ENCODE data around the gene SARDH.

The SARDH gene

DNA sequence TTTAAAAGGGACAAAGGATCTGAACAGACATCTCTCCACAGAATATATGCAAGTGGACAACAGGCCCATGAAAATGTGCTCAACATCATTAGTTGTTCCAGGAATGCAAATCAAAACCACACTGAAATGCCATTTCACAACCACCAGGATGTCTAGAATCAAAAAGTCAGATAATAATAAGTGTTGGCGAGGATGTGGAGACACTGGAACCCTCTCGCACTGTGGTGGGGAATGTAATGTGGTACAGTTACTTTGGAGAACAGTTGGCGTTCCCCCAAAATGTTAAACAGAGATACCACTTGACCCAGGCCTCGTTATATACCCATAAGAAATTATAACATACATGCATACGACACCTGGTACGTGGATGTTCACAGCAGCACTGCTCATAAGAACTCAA is 38.6 kb downstream of the SARDH start:
- DNase-seq: no peak

DNA sequence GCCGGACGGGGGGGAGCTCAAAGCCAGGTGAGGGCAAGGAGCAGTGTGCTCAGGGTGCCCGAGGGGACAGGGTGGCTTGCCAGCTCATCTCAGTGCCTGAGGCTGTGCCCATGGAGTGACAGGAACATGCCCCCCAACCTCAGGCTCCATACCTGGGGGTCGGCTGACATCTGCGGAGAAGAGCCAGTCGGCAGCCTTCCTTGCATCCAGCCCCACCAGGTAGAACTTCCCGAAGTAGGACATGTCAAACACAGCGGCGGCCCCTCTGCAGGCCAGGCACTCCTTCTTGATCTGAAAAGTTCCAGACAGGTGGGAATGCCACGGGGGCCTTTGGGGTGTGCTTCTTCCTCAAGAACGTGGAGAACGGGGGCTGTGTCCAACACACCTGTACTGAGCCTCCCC is 42.1 kb downstream of the SARDH start:
- no peak for DNase-seq

DNA sequence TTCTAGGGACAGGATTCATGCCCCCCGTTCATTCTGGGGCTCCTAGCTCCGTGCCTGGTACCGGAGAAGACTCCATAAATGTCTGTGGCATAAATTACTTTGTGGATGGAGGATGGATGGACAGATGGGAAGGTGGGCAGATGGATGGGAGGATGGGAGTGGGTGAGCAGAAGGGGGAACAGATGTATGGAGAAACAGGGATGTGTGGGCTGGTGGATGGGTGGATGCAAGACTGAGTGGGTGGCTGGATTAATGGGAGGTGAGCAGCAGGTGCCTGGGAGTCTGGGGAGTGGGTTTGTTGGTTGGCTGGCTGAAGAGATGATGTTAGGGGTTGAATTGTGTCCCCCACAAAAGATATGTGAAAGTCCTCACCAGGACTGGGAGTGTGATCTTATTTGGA is 43.5 kb downstream of the SARDH start:
- no peak for DNase-seq

DNA sequence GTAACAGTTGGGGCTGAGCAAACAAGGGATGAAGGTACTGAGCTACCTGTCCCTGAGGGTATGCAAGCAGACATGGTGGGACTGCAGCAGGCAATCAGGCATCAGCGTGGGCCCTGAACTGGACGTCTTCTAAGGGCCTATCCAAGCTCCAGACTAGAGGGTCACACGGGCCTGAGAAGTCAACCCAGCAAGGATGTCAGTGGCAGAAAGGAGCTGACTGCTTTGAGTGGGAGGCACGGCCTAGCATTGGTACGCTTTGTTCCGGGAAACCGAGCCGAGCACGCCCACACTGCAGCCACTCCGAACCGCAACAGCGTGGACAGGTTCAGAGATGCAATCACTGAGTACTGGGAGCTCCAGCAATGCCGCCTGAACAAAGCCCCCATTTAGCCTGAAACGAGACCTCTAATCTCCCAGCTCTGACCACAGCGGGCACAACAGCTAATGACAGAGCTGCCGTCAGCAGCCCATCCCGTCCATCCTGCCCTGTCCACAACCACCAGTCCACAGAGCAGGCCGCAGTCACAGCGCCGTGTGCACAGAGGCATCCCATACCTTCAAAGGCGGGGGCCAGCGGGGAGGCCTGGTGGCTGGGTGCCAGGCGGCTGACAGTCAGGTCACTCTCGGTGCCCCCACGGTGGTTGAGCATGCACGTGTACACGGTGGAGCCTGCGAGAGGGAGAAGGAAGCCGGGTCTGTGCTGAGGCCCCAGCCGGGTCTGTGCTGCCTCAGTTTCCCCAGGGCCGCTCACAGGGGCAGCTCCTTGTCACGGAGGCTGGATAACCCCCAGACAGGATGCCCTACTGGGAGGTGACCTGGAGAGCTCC is 44.2 kb downstream of the SARDH start:
- DNase-seq: no peak

DNA sequence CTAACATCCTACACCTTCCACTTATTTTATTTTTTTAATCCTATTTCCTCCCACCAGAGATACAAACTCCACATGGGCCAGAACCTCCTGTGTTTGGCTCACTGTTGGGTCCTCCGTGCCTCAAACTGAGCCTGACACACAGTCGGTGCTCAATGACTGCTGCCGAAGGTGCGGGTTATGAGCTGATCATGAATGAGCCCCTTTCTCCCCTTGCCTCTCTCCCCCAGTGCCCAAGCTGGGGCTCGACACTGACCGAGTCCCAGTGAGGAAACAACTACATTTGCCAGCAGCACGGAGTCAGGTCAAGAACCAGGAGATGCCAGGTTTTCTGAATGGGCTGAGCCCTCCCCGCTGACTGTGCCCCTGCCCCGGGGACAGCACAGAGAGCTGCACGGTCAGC is 45.0 kb downstream of the SARDH start:
- DNase-seq: no peak

DNA sequence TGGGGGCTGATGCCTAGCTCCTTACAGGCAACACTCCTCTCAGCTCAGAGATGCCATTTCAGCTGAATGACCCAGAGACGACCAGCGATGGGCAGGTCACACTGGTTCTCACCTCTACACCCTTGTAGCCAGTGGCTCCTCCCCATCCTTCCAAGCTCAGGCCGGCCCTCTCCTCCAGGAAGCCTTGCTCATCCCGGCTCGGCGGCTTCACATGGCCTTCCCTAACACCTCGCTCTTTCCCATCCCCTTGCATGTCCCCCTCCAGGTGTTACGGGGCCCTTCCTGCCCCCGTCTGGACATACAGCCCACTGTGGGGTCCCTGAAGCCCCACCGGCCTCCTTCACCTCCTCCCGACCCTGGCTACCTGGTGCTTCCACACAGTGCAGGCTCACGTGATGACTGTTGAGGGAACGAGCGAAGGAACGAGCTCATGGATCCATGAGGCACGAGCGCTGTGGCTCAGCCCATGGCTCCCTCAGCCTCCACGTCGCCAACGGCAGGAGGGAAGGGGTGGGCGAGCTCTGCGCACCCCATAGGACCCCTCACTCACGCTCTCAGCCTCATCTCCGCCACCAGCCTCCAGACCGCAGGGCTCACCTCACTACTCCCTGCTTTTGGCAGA is 45.7 kb downstream of the SARDH start:
- no peak for DNase-seq

DNA sequence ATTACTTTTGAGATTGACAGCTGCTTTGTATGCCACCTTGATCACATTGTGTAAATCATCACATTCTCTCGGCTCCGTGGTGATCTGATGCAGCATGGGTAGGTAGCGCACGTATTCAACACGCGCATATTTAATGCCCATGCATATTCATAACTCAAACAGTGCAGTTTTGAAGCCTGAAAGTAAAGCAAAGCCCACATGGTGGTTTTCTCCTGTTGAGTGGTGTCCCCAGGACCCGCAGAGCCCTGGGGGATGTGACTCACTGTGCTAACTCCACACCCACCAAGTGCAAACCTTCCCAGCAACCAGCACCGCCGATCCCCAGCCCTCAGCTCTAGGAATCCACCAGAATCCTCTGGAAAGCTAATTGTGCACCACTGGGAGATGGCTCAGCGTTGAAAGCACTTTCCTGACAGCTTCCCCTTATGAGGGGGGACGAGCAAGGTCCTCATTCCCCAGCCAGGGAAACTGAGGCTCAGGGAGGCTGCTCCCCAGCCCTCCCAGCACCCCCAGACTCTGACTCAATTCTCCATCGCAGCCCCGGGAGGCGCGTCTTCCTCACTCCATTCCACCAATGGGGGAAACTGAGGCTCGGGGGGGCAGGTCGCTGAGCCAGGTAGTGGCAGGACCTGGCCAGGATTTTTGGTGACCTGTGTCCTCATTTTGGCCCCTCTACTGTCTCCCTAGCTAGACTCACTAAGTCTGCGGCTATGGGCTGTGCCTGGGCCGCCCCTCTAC is 46.4 kb downstream of the SARDH start:
- DNase-seq: no peak

DNA sequence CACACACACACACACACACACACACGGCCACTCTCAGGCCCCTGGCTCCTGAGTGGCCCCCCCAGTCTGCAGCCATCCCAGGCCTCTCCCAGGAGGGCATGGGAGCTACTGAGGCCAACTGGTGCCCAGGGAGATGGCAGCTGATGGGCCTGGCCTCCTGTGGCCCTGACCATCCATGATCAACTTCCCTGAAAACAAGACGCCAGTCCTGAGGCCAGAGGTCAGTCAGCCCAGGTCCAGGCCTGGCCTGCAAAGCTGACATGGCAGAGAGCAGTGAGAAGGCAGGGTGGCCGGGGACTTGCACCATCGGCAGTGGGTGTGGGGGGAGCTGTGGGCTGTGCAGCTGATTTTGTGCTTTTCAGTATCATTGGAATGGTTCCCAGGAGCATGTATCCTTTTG is 47.0 kb downstream of the SARDH start:
- DNase-seq: no peak

DNA sequence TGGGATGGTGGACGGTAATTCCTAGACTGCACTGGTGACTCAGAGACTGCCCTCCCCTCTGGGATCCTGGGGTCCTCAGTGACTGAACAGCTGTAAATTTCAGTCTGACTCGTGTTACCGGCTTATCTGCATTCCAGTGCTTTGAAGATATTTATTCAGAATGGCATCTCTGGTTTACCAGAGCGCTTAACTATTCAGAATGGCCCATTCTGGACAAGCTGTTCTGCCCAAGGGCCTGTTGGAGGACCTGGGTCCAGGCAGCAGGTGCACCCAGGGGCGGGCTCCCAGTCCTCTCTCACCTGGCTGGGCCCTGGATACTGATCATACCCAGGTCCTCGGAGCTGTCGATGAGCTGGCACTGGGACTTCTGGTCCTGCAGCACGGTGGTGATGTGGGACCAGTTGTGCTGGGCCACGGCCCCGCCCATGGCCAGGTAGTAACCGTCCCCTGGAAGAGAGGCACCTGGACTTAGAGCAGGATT is 48.0 kb downstream of the SARDH start:
- DNase-seq: no peak

DNA sequence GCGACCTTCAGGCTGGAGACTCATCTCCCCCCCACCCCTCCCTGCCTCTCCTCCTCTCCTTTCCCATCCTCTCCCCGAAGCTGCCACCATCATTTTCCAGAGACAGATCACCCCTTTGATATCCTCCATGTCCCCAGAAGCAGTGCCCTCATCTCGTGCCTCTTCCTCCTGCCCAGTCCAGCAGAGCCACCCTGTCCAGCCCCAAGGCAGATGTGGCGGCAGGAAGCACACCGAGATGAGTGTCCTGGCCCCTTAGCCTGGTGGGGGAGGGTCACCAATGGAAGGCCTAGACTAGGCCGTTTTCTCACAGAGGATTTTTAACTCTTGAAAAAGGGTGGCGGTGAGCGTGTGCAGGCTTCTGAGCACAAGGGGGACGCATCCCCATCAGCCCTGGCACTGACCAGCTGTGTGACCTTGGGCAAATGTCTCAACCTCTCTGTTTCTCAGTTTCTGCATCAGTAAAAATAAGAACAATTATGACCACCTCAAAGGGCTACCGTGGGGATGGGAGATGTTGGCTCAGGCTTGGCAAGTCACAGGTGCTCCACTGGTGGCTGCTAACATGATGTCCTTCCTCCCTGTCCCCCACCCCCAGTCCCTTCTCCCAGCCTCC is 48.9 kb downstream of the SARDH start:
- DNase-seq: no peak

DNA sequence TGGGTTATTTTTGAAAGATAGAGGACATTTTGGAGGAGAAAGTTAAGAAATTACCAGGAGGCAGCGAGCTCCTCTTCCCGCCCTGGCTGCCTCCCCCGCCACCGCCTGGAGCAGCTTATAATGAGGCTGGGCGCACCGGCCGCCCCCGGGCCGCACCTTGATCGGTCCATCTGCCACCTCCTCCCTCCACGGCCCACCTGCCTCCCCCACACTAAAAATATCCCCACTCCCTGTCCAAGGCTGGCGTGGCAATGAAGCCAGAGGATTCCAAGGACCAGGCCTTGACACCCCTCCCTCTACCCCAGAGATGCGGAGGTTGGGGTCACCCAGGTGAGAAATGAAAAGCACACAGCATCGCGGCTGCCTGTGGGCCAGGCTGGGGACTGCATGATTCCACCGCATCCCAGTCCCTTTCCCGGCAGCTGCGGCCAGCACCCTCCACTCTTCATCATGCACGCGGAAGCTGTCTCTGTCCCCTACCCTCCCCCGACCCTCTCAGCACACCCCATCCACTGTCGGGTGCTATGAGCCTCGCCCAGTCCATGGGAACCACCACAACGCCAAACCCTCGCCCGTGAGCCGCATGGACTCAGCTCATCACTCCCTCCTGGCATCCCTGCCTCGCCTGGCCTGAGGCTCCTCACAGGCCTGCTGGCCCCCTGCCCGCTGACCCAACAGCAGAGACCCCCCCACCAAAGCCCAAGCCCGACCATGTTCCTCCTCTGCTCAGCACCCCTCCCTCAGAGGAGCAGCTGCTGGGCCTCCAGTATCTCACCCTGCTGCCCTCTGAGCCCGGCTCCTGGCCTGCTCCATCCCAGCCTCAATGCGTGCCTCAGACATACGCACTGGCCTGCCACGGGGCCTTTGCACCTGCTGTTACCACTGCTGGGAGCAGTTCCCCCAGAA is 50.0 kb downstream of the SARDH start:
- DNase-seq: no peak

DNA sequence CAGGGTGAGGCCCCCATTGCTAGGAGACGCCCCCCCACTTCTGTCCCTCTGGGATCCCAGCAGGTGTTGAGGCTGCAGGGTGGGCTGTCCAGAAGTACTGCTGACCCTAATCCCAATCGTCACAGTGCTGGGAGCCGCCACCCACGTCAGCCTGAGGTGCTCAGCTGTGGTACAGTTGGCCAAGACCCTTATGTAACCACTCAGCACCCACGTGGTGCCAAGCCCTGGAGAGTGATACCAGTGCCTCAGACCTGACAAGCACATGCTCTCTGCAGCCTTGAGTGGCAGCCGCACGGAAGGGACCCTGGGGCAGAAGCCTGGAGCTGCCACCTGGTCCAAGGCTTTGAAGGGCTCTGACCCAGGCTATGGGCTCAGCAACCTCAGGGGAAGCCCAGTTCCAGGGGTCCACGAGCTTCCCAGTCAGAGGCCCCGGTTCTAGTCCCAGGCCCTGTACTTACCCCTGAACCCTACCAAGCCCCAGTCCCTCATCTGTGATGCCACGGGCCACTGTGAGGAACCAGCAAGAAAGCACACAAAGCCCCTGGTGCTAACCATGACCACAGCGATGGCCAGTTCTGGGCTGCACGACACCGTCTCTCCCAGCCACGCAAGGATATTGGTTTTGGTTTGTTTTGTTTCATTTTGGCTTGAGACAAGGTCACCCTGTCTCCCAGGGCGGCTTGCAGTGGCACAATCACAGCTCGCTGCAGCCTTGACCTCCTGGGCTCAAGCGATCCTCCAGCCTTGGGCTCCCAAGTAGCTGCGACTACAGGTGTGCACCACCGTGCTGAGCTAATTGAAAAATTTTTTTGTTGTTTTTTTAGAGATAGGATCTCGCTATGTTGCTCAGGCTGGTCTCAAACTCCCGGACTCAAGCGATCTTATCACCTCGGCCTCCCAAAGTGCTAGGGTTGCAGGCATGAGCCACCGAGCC is 51.2 kb downstream of the SARDH start:
- no peak for DNase-seq

DNA sequence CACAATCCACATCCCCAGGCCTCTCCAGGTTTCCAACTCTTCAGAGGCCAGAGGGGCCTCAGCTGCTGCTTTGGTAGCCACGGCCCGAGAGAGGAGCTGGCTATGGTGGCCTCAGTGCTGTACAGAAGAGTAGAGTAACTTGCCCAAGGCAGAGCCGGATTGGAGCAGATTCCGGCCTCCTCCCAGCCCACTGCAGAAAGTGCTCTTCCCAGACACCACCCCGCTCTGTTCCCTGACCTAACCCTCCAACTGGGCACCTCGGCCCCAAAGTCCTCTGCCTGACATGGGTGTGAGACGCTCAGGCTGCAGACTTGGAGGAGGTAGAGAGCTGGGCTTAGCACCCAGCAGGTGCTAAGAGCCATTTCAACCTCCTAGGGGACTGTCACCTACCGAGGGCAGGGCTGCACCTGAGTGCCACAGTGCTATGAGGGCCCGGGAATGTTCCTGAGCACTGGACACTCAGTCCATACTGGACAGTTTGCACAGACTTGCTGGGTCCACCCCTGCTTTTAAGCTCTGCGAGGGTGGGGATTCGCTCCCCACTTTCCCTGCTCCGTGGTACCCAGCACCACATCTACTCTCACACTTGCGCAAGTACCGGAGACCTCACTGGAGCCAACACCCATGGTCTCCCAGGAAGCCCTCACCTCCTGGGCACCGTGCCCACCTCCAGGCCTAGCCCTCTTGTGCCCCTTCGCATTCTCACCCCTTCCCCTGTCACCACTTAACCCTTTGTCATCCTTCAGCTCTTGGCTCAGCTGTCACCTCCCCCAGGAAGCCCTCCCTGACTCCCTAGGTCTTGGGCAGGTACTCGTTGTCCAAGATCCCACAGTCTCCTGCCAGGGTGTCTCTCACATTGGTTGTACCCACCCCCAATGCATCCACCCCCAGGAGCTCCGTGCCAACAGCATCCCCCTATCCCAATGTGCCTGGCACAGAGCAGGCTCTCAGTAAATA is 52.2 kb downstream of the SARDH start:
- no peak for DNase-seq

DNA sequence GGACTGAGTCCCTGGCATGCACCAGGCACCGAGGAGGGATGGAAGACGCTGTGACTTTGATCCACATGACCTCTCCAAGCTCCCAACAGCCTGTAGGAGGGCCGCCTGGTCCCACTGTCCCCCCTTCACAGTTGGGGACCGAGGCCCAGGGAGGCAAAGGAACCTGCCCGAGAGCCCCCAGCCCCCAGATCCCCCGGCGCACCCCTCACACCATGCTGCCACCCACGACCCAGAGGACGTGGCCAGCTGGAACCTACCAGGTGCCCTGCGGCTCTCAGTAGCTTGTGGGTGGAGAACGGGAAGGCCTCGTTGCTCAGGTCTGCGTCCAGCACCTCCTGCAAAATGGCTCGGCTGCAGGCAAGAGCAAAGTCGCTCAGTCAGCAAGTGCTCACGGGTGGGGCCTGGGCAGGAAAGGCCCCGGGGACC is 53.2 kb downstream of the SARDH start:
- DNase-seq: no peak

DNA sequence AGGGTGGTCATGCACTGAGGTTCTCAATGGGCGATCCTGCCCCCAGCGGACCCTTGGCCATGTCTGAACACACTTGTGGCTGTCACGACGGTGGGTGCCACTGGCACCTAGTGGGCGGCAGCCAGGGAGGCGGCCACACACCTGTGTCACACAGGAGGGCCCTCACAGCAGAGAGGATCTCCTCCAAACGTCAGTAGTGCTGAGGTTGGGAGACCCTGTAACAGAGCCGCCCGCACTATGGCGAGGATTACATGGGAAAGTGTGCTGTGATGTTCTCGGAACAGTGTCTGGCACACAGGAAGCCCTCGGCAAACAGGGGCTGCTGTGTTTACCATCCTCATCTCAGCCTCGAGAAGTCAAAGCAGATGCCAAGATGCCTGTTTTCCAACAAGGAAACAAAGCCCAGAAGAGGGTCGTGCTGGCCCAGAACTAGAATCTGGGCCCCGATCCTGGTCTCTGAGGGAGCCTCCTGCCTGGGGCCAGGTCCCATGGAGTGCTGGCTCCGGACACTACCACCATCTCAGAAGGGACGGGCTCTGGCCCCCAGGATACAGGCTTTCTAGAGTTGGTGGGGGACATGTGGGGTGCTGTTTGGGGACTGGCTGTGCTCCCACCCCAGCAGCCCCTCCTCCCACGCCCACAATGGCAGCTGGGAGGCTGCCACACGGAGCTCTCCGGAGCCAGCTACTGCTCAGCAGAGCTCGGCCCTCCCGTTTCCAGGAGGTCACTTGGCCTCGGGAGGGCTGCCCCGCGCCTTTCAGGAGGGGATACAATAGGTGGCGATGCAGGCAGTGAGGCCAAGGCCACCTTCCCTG is 53.8 kb downstream of the SARDH start:
- DNase-seq: no peak

DNA sequence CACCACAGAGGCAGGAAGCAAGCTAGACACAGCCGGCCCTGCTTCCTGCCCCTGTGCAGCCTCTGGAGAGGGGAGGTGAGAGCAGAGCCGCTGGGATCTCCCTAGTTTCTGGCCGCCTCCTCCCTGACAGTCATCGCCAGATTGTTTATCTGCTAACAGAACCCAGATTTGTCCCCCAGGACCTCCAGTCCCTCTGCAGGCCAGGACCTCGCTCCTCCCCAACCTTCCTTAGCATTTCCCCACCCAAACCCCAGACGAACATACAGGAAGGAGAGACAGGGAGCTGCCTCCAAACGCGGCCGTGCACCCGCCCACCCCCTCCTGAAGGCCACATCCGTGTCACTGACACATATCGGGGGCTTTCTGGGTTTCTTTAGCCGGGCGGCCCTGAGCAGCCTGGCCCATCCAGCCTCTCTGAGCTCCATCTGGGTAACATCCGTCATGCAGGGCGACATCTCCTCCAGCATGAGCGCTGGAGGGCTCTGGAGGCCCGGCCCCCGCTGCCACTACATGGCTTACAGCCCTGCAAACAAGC is 54.5 kb downstream of the SARDH start:
- no peak for DNase-seq

DNA sequence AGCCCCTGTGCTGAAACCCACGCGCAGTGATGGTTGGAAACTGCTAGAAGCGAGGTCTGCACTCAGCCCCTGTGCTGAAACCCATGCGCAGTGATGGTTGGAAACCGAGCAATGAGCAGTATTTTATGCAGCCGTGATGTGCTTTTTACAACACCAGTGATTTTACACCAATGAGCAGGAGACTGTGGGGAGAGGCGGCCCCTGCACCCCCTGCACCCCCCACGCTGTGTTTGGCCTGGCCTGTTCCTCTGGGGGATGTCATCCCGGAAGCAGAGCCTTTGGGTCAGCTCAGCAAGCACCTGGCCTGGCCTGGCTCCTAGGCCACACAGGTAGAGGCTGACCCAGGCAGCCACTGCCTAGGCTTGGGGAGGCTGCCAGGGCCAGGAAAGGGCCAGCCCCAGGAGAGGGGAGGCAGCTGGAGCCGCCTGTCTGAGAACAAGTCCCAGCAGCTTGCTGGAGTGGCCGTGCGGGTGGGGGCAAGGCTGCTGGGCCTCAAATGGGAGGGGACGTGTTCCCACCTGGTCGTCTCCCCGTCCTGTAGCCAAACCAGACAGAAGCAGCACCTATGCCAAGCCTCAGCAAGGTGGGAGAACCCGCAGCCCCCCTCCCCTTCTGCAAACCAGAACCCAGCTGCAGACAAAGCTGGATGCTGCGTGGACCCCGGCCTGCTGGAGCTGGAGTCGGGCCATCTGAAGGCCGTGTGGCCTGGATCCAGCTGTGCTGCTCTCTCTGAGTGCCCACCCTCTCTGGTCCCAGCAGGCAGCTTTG is 55.1 kb downstream of the SARDH start:
- no peak for DNase-seq

Measured in cortex of kidney (tissue), 1 donor.